GM19452 (cell line): Measurements from ENCODE around the gene ZGRF1.
"Not testable (repeated sequence)": the region's sequence is repeated elsewhere in the genome, so short reads cannot be mapped to it uniquely, and the experiment has no call there.

Source experiments
- ATAC-seq: cut with Tn5 transposase; IDR thresholded peaks from one replicate; pipeline ENCODE4 v1.9.1; 2021; ENCODE audit not compliant: unreplicated experiment

ZGRF1 gene

GRCh38 chr4:112636688-112637551 lies at the start of gene ZGRF1, which contains the start of gene LARP7:
ZGRF1 (minus strand) TSS chr4:112636909; CDS start chr4:112633176, 3,733 bp downstream.
LARP7 (plus strand) TSS chr4:112637143; CDS start chr4:112644670, 7,527 bp downstream.
- ATAC-seq, result peak; percentile 89

GRCh38 chr4:112680996-112681395 lies 44.3 kb upstream of the ZGRF1 start:
- no peak for ATAC-seq

GRCh38 chr4:112677519-112678091 lies 40.9 kb upstream of the ZGRF1 start:
- ATAC-seq, result no peak

- no peak for ATAC-seq
These were observed 37.7 kb upstream of the ZGRF1 start for GRCh38 chr4:112674376-112674775.

- no peak for ATAC-seq
These were observed 37.0 kb upstream of the ZGRF1 start for GRCh38 chr4:112673686-112674085.

- no peak for ATAC-seq
These were observed 36.4 kb upstream of the ZGRF1 start for GRCh38 chr4:112673076-112673475.

GRCh38 chr4:112668131-112668530 lies 31.4 kb upstream of the ZGRF1 start:
- ATAC-seq, result no peak

- no peak for ATAC-seq
These were observed 27.9 kb upstream of the ZGRF1 start for GRCh38 chr4:112664611-112665010.

GRCh38 chr4:112656115-112656514 lies 19.4 kb upstream of the ZGRF1 start:
- ATAC-seq, result not testable (repeated sequence)

- no peak for ATAC-seq
These were observed 18.6 kb upstream of the ZGRF1 start for GRCh38 chr4:112655270-112655669.

GRCh38 chr4:112652216-112652615 lies 15.5 kb upstream of the ZGRF1 start:
- no peak for ATAC-seq

- no peak for ATAC-seq
These were observed 14.9 kb upstream of the ZGRF1 start for GRCh38 chr4:112651641-112652040.

GRCh38 chr4:112650332-112650731 lies 13.6 kb upstream of the ZGRF1 start:
- no peak for ATAC-seq

- no peak for ATAC-seq
These were observed 12.3 kb upstream of the ZGRF1 start for GRCh38 chr4:112649055-112649408.

- ATAC-seq, result no peak
These were observed 11.8 kb upstream of the ZGRF1 start for GRCh38 chr4:112648263-112649054.

GRCh38 chr4:112647785-112648184 lies 11.1 kb upstream of the ZGRF1 start:
- no peak for ATAC-seq

- ATAC-seq, result no peak
These were observed 10.2 kb upstream of the ZGRF1 start for GRCh38 chr4:112646632-112647537.

GRCh38 chr4:112645541-112646329 lies 9.0 kb upstream of the ZGRF1 start:
- no peak for ATAC-seq

- not testable (repeated sequence) for ATAC-seq
These were observed 8.2 kb upstream of the ZGRF1 start for GRCh38 chr4:112644595-112645535.
